T-cell (primary cell): ENCODE results near the gene C1orf94. TPM values are rescaled to one million over a fixed set of nuclear protein-coding genes. Genes with fewer than 3 reads are reported as not detected.

Source experiments
- ATAC-seq, 4 experiments: fragments of 200-7000 bp in 3 of 4; fragments of 150-1000 bp in 1 of 4; cut with Tn5 transposase; replicated peaks in 1 of 4; 1 replicate in 3 of 4; 2 replicates in 1 of 4; pipeline ENCODE4 v1.10.0; 2021; ENCODE audit warnings: moderate library complexity in 3 of 4, mild to moderate bottlenecking in 2 of 4, moderate number of reproducible peaks in 1 of 4
- CTCF ChIA-PET, 2 donors: fragments of 300-600 bp; sonication (Branson Sonifier 250); formaldehyde crosslinking; loops; one replicate each; lab custom pipeline; 2022; ENCODE audit warnings: antibody characterized with exemption in 2 of 2; lab: Charles Lee
- POLR2A ChIA-PET, 2 donors: fragments of 300-600 bp; sonication (Branson Sonifier 250); formaldehyde crosslinking; loops; one replicate each; lab custom pipeline; 2022; ENCODE audit warnings: antibody characterized with exemption in 2 of 2; lab: Charles Lee
- DNase-seq, 35 experiments: peaks; one replicate each; pipeline versions ENCODE4 v3.0.0 to v3.0.0-alpha.2; 2013 to 2023
- H3K27ac ChIP-seq: one replicate; pipeline ENCODE4 v1.5.1; 2013; ENCODE audit warnings: low read length
- H3K27me3 ChIP-seq, 2 experiments: replicated peaks in 1 of 2; 1 replicate in 1 of 2; 2 replicates in 1 of 2; pipeline versions ENCODE4 v1.6.1 to v1.7.0; 2013; ENCODE audit warnings: low read length in 1 of 2, mixed read lengths in 1 of 2; ENCODE audit not compliant: control insufficient read depth in 2 of 2, insufficient read depth in 2 of 2; ENCODE audit errors: extremely low read depth in 1 of 2
- H3K36me3 ChIP-seq, 2 donors: 1 replicate in 1 of 2; 2 replicates in 1 of 2; pipeline versions ENCODE4 v1.6.1 to v1.7.0; 2013; ENCODE audit warnings: low read length in 1 of 2; ENCODE audit not compliant: control insufficient read depth in 2 of 2, insufficient read depth in 1 of 2; ENCODE audit errors: extremely low read depth in 1 of 2
- H3K4me1 ChIP-seq, 2 experiments: 1 replicate in 1 of 2; 2 replicates in 1 of 2; pipeline versions ENCODE4 v1.6.1 to v1.7.0; 2013; ENCODE audit warnings: low read length in 2 of 2, mixed read lengths in 1 of 2; ENCODE audit not compliant: insufficient read depth in 2 of 2, control insufficient read depth in 1 of 2; ENCODE audit errors: extremely low read depth in 1 of 2
- H3K4me3 ChIP-seq, 2 donors: 1 replicate in 1 of 2; 2 replicates in 1 of 2; pipeline versions ENCODE4 v1.5.1 to v1.7.0; 2013; ENCODE audit warnings: mild to moderate bottlenecking in 2 of 2, low read length in 1 of 2, moderate library complexity in 1 of 2; ENCODE audit not compliant: control insufficient read depth in 1 of 2; ENCODE audit errors: extremely low read depth in 1 of 2
- H3K9me3 ChIP-seq: 2 replicates; pipeline ENCODE4 v1.7.0; 2013
- H3K27ac Mint-ChIP-seq, 2 donors: one replicate each; pipeline ENCODE4 v1.8.0; 2020 to 2021; ENCODE audit warnings: mild to moderate bottlenecking in 2 of 2, mixed read lengths in 2 of 2
- H3K27me3 Mint-ChIP-seq, 2 donors: one replicate each; pipeline ENCODE4 v1.8.0; 2021 to 2022; ENCODE audit warnings: mixed read lengths in 2 of 2
- H3K36me3 Mint-ChIP-seq: one replicate; pipeline ENCODE4 v1.8.0; 2021; ENCODE audit warnings: mixed read lengths
- H3K4me1 Mint-ChIP-seq, 3 donors: one replicate each; pipeline ENCODE4 v1.8.0; 2020 to 2022; ENCODE audit warnings: mixed read lengths in 3 of 3, mild to moderate bottlenecking in 1 of 3
- H3K4me3 Mint-ChIP-seq, 3 donors: one replicate each; pipeline ENCODE4 v1.8.0; 2020 to 2022; ENCODE audit warnings: mild to moderate bottlenecking in 3 of 3, mixed read lengths in 3 of 3, moderate library complexity in 3 of 3
- H3K9me3 Mint-ChIP-seq, 3 donors: one replicate each; pipeline ENCODE4 v1.8.0; 2020 to 2022; ENCODE audit warnings: mixed read lengths in 3 of 3
- WGBS: methylation state at CpG from one replicate; pipeline ENCODE4 v1.1.5; 2013; ENCODE audit warnings: missing lambda C conversion rate; ENCODE audit not compliant: insufficient coverage; 5-methylcytosine and 5-hydroxymethylcytosine counted together
- total RNA-seq, 35 experiments: library from RNA in 6 of 35; stranded (reverse) in 6 of 35; fragments of 120-200 nt in 1 of 35; gene quantifications; one replicate each; pipeline versions ENCODE4 v1.2.1 to v1.2.4 and lab custom pipeline; 2013 to 2026

The C1orf94 gene
- total RNA-seq, 5 donors from 2014 or later (not counting 1 experiment from before 2014, with no cell fraction given) = not detected

- H3K27me3 ChIP-seq = peaks cover 0 to 22% of the 10 kb centered on the region in 2 experiments
- no peaks in the 10 kb centered on the region for H3K9me3 ChIP-seq
- POLR2A ChIA-PET = no interaction called here
- DNase-seq (no peak), ATAC-seq (no peak)
- no peaks in the 10 kb centered on the region for H3K36me3 ChIP-seq
- WGBS = 60% methylated on average over 1 of the region's 3 CpGs
- H3K27me3 Mint-ChIP-seq = peaks cover 18 to 23% of the 10 kb centered on the region in 2 donors
- no peaks in the 10 kb centered on the region for H3K4me1 Mint-ChIP-seq
- H3K27ac Mint-ChIP-seq = no peak overlapping the region
- CTCF ChIA-PET = no interaction called here
- no peak overlapping the region for H3K27ac ChIP-seq
- H3K36me3 Mint-ChIP-seq = no peaks in the 10 kb centered on the region
- peaks cover 0 to 3% (median 0%) of the 10 kb centered on the region in 3 donors for H3K9me3 Mint-ChIP-seq
- no peak overlapping the region for H3K4me3 ChIP-seq
- H3K4me3 Mint-ChIP-seq = no peak overlapping the region
- H3K4me1 ChIP-seq = no peaks in the 10 kb centered on the region
Observed at GRCh38 chr1:34131396-34132160, 45.1 kb upstream of the C1orf94 start.

- H3K9me3 Mint-ChIP-seq = no peaks in the 10 kb centered on the region
- Histone ChIP-seq H3K27ac (no peak overlapping the region), H3K36me3 (no peaks in the 10 kb centered on the region), H3K9me3 (no peaks in the 10 kb centered on the region), H3K4me1 (no peaks in the 10 kb centered on the region), H3K27me3 (peaks cover 0 to 21% of the 10 kb centered on the region in 2 experiments), H3K4me3 (no peak overlapping the region)
- ChIA-PET POLR2A (no interaction called here), CTCF (no interaction called here)
- 38% methylated on average over 2 of the region's 4 CpGs for WGBS
- ATAC-seq (no peak), DNase-seq (no peak)
- no peak overlapping the region for H3K27ac Mint-ChIP-seq
- H3K4me3 Mint-ChIP-seq = no peak overlapping the region
- H3K4me1 Mint-ChIP-seq = no peaks in the 10 kb centered on the region
- peaks cover 13 to 18% of the 10 kb centered on the region in 2 donors for H3K27me3 Mint-ChIP-seq
- no peaks in the 10 kb centered on the region for H3K36me3 Mint-ChIP-seq
Observed at GRCh38 chr1:34132161-34132420, 44.6 kb upstream of the C1orf94 start.

GRCh38 chr1:34137411-34137810 is 39.3 kb upstream of the C1orf94 start:
- Mint-ChIP-seq H3K4me1 (no peaks in the 10 kb centered on the region), H3K27ac (no peak overlapping the region), H3K4me3 (no peak overlapping the region), H3K27me3 (peaks cover 5 to 17% of the 10 kb centered on the region in 2 donors), H3K9me3 (no peaks in the 10 kb centered on the region), H3K36me3 (no peaks in the 10 kb centered on the region)
- ATAC-seq = no peak
- Histone ChIP-seq H3K36me3 (no peaks in the 10 kb centered on the region), H3K9me3 (no peaks in the 10 kb centered on the region), H3K27ac (no peak overlapping the region), H3K4me3 (no peak overlapping the region), H3K27me3 (no peaks in the 10 kb centered on the region), H3K4me1 (no peaks in the 10 kb centered on the region)
- WGBS = 68% methylated on average over 2 of the region's 3 CpGs
- ChIA-PET CTCF (no interaction called here), POLR2A (no interaction called here)
- no peak for DNase-seq

- no peaks in the 10 kb centered on the region for H3K4me1 Mint-ChIP-seq
- H3K4me3 ChIP-seq = no peak overlapping the region
- no peaks in the 10 kb centered on the region for H3K36me3 Mint-ChIP-seq
- no peak for DNase-seq
- no peak overlapping the region for H3K27ac ChIP-seq
- peaks cover 5 to 16% of the 10 kb centered on the region in 2 donors for H3K27me3 Mint-ChIP-seq
- POLR2A ChIA-PET = no interaction called here
- no peaks in the 10 kb centered on the region for H3K9me3 ChIP-seq
- CTCF ChIA-PET = no interaction called here
- no peak for ATAC-seq
- H3K27ac Mint-ChIP-seq = no peak overlapping the region
- WGBS = 93% methylated on average over 4 of the region's 7 CpGs
- no peaks in the 10 kb centered on the region for H3K9me3 Mint-ChIP-seq
- H3K36me3 ChIP-seq = no peaks in the 10 kb centered on the region
- H3K4me3 Mint-ChIP-seq = no peak overlapping the region
- H3K27me3 ChIP-seq = no peaks in the 10 kb centered on the region
- H3K4me1 ChIP-seq = no peaks in the 10 kb centered on the region
Observed at GRCh38 chr1:34140011-34140676, 36.6 kb upstream of the C1orf94 start.

- Mint-ChIP-seq H3K4me1 (no peaks in the 10 kb centered on the region), H3K36me3 (no peaks in the 10 kb centered on the region), H3K9me3 (no peaks in the 10 kb centered on the region), H3K27me3 (peaks cover 5 to 27% of the 10 kb centered on the region in 2 donors), H3K27ac (no peak overlapping the region), H3K4me3 (no peak overlapping the region)
- no peak for ATAC-seq
- no peak overlapping the region for H3K4me3 ChIP-seq
- POLR2A ChIA-PET = no interaction called here
- WGBS = no CpG with 5 or more reads among the region's 2 CpGs
- CTCF ChIA-PET = no interaction called here
- no peaks in the 10 kb centered on the region for H3K9me3 ChIP-seq
- DNase-seq = no peak
- H3K36me3 ChIP-seq = no peaks in the 10 kb centered on the region
- H3K4me1 ChIP-seq = no peaks in the 10 kb centered on the region
- peaks cover 0 to 3% of the 10 kb centered on the region in 2 experiments for H3K27me3 ChIP-seq
- H3K27ac ChIP-seq = no peak overlapping the region
Observed at GRCh38 chr1:34143975-34144374, 32.7 kb upstream of the C1orf94 start.

GRCh38 chr1:34144766-34145165 is 31.9 kb upstream of the C1orf94 start:
- ATAC-seq (no peak), DNase-seq (no peak)
- no peaks in the 10 kb centered on the region for H3K36me3 Mint-ChIP-seq
- H3K9me3 ChIP-seq = no peaks in the 10 kb centered on the region
- no peak overlapping the region for H3K4me3 ChIP-seq
- peaks cover 0 to 11% of the 10 kb centered on the region in 2 experiments for H3K27me3 ChIP-seq
- no peaks in the 10 kb centered on the region for H3K4me1 ChIP-seq
- no peak overlapping the region for H3K4me3 Mint-ChIP-seq
- H3K27ac Mint-ChIP-seq = no peak overlapping the region
- no peaks in the 10 kb centered on the region for H3K4me1 Mint-ChIP-seq
- POLR2A ChIA-PET = no interaction called here
- H3K27ac ChIP-seq = no peak overlapping the region
- CTCF ChIA-PET = no interaction called here
- WGBS = 86% methylated on average over 5 of the region's 6 CpGs
- no peaks in the 10 kb centered on the region for H3K9me3 Mint-ChIP-seq
- peaks cover 5 to 27% of the 10 kb centered on the region in 2 donors for H3K27me3 Mint-ChIP-seq
- H3K36me3 ChIP-seq = no peaks in the 10 kb centered on the region
